Spleen (tissue), 11 donors: ENCODE measurements around the gene RASA3. TPM values are rescaled to one million over a fixed set of nuclear protein-coding genes. Genes with fewer than 3 reads are reported as not detected.
A peak's percentile ranks its signal among the peaks of the same experiment; 100 is the strongest.

Source experiments
- DNase-seq: peaks from one replicate; pipeline ENCODE4 v3.0.0-alpha.2; 2020
- H3K27ac ChIP-seq, 8 donors: fragments of 200-600 bp; sonication (generic) in 7 of 8; 1 replicate in 4 of 8; 2 replicates in 4 of 8; pipeline versions ENCODE4 v1.5.0 to v1.8.0; 2016 to 2021; ENCODE audit warnings: inconsistent platforms in 4 of 8, mild to moderate bottlenecking in 4 of 8, moderate library complexity in 1 of 8
- H3K27me3 ChIP-seq, 7 donors: fragments of 200-600 bp; sonication (generic) in 6 of 7; replicated peaks in 1 of 7; 1 replicate in 4 of 7; 2 replicates in 3 of 7; pipeline versions ENCODE4 v1.5.0 to v1.8.0; 2016 to 2021; ENCODE audit warnings: inconsistent platforms in 3 of 7, mild to moderate bottlenecking in 1 of 7
- H3K36me3 ChIP-seq, 6 donors: fragments of 200-600 bp; sonication (generic) in 5 of 6; 1 replicate in 4 of 6; 2 replicates in 2 of 6; pipeline versions ENCODE4 v1.5.0 to v1.8.0; 2016 to 2021; ENCODE audit warnings: inconsistent platforms in 2 of 6
- H3K4me1 ChIP-seq, 6 donors: fragments of 200-600 bp; sonication (generic) in 5 of 6; 1 replicate in 3 of 6; 2 replicates in 3 of 6; pipeline versions ENCODE4 v1.5.0 to v1.8.0; 2016 to 2021; ENCODE audit warnings: inconsistent platforms in 3 of 6
- H3K4me3 ChIP-seq, 8 donors: fragments of 200-600 bp; sonication (generic) in 7 of 8; 1 replicate in 4 of 8; 2 replicates in 4 of 8; pipeline versions ENCODE4 v1.5.0 to v1.8.0; 2016 to 2021; ENCODE audit warnings: inconsistent platforms in 4 of 8, mild to moderate bottlenecking in 4 of 8, moderate library complexity in 2 of 8
- H3K9me3 ChIP-seq, 8 donors: fragments of 200-600 bp; sonication (generic) in 7 of 8; 1 replicate in 4 of 8; 2 replicates in 4 of 8; pipeline versions ENCODE4 v1.5.0 to v1.8.0; 2016 to 2021; ENCODE audit warnings: inconsistent platforms in 4 of 8
- POLR2A ChIP-seq, 3 donors: fragments of 450-650 bp; IDR thresholded peaks; one replicate each; pipeline ENCODE4 v1.5.1; 2017; ENCODE audit warnings: antibody characterized with exemption in 3 of 3, mild to moderate bottlenecking in 1 of 3
- POLR2AphosphoS5 ChIP-seq, 3 donors: sonication (generic); formaldehyde crosslinking; IDR thresholded peaks; one replicate each; pipeline ENCODE4 v1.5.1; 2017; ENCODE audit warnings: antibody characterized with exemption in 3 of 3
- WGBS, 5 donors: extraction: QIAGEN DNeasy Blood & Tissue Kit in 3 of 5; methylation state at CpG; one replicate each; pipeline versions ENCODE4 v1.1.5 to v1.1.7; 2013 to 2018; 5-methylcytosine and 5-hydroxymethylcytosine counted together
- intact Hi-C: fragments of 100-400 bp; cut with DNase I; formaldehyde crosslinking; loops from one replicate; pipeline ENCODE4 v1.15.0; 2023; ENCODE audit warnings: low total_unique reads
- polyA plus RNA-seq, 3 donors: library from polyadenylated mRNA; stranded (reverse); fragments of 200-250 nt; gene quantifications; one replicate each; pipeline ENCODE4 v1.2.1, GENCODE V29; 2013
- total RNA-seq, 7 donors: library from RNA; depleted of rRNA in 3 of 7; stranded (reverse); fragments of >200 nt in 3 of 7; fragmentation: NEBNext Ultra II Directional in 4 of 7; extraction: Animal tissue kit (Norgen Biotek cat#: 25700) in 4 of 7; gene quantifications; one replicate each; pipeline versions ENCODE4 v1.1.0 to v1.2.1, GENCODE V29; 2016 to 2021
- TF ChIP-seq, protein P1 (sequence below), 11 experiments: fragments of 200-600 bp in 7 of 11; fragments of 450-650 bp in 4 of 11; sonication (generic) in 4 of 11; IDR thresholded peaks in 8 of 11; conservative IDR thresholded peaks in 3 of 11; 1 replicate in 7 of 11; 2 replicates in 4 of 11; pipeline versions ENCODE4 v1.4.0 to v1.8.0; 2016 to 2021; ENCODE audit warnings: antibody characterized with exemption in 11 of 11, inconsistent platforms in 4 of 11, mild to moderate bottlenecking in 1 of 11
- donor health status: healthy with polysubstance abuse.
- donor health status: DM: no; HTN: no; CAD: no; lungs with moderate emphysema.
- donor health status: DM: no; HTN: no; CAD: no.
- donor health status: Bipolar disorder and iron deficiency.
- donor health status: healthy.
- donor health status: DM: no; HTN: no; CAD: no.
- donor health status: DM: yes; HTN: yes; CAD: no.

The RASA3 gene
- total and polyA plus RNA-seq, 10 donors = 11.7 to 52.8 (median 47.7) TPM

DNA sequence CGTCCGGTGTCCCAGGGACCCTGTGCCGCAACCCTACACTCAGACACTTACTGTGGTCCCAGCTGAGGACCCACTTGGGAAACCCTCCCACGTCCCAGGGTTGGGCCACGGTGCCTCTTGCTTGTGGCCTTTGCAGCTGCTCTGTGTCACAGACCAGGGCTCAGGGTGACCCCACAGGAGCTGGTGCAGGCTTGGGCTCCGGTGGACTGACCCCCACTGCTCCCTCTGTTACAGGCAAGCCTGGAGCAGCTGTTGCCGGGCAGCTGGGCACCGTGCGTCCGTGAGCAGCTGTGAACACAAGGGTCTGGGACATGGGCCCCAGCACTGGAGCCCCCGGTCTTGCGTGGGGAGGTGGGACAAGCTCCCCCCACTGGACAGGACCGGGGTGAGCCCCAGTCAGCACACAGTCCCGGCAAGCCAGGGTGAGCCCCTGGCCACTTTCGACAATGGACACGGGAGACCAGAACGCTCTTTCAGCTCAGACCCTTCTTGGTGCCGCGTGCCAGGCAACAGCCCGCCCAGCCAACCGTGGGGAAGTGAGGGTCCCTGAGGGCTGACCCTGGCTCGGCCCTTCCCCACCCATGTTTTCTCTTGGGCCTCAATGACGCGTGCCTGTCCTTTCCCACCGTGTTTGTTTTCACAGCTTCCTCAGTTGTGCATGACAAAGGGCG lies 92.8 kb downstream of the RASA3 start:
- H3K27me3 ChIP-seq = no peaks in the 10 kb centered on the region
- H3K36me3 ChIP-seq = peaks cover 0 to 83% (median 14%) of the 10 kb centered on the region in 6 donors
- WGBS, 5 donors = 85 to 95% (median 87%) methylated on average over 17 to 26 of the region's 26 CpGs
- peaks cover 4 to 63% (median 31%) of the 10 kb centered on the region in 6 donors for H3K4me1 ChIP-seq
- no peak for DNase-seq
- H3K9me3 ChIP-seq = no peaks in the 10 kb centered on the region
- H3K27ac ChIP-seq = peak overlapping the region in 1 of 8 donors; percentile 30
- H3K4me3 ChIP-seq = no peak overlapping the region
- peak in 1 of 3 donors; percentile 9 for TF ChIP-seq POLR2AphosphoS5 (IDR thresholded peaks at IDR 0.05)
- no peak for TF ChIP-seq POLR2A (IDR thresholded peaks at IDR 0.05)
- TF ChIP-seq, protein P1, sequence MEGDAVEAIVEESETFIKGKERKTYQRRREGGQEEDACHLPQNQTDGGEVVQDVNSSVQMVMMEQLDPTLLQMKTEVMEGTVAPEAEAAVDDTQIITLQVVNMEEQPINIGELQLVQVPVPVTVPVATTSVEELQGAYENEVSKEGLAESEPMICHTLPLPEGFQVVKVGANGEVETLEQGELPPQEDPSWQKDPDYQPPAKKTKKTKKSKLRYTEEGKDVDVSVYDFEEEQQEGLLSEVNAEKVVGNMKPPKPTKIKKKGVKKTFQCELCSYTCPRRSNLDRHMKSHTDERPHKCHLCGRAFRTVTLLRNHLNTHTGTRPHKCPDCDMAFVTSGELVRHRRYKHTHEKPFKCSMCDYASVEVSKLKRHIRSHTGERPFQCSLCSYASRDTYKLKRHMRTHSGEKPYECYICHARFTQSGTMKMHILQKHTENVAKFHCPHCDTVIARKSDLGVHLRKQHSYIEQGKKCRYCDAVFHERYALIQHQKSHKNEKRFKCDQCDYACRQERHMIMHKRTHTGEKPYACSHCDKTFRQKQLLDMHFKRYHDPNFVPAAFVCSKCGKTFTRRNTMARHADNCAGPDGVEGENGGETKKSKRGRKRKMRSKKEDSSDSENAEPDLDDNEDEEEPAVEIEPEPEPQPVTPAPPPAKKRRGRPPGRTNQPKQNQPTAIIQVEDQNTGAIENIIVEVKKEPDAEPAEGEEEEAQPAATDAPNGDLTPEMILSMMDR (IDR thresholded peaks at IDR 0.05 in 8 of 11, conservative IDR thresholded peaks at IDR 0.05 in 3 of 11) = no peak
- intact Hi-C loops = no loop called here

DNA sequence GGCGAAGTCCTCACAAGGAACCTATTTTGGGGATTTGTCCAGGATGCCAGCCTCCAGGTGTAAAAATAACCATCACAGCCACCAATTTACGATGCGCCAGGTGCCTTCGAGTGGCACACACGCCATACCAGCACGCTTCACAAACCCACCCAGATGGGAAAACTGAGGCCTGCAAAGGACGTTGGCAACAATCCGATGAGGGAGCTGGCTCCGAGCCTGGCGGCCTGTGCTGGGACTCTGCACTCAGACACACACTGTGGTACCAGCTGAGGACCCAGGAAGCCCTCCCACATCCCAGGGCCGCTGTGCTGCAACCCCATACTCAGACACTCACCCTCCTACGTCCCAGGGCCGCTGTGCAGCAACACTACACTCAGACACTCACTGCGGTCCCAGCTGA lies 93.5 kb downstream of the RASA3 start:
- Histone ChIP-seq H3K36me3 (peaks cover 0 to 89% (median 17%) of the 10 kb centered on the region in 6 donors), H3K9me3 (no peaks in the 10 kb centered on the region), H3K27me3 (no peaks in the 10 kb centered on the region), H3K4me1 (peaks cover 8 to 70% (median 33%) of the 10 kb centered on the region in 6 donors), H3K4me3 (no peak overlapping the region), H3K27ac (peak overlapping the region in 2 of 8 donors; percentile 8 to 30)
- TF ChIP-seq POLR2AphosphoS5 (IDR thresholded peaks at IDR 0.05) (no peak), POLR2A (IDR thresholded peaks at IDR 0.05) (no peak)
- TF ChIP-seq, protein P1 (IDR thresholded peaks at IDR 0.05 in 8 of 11, conservative IDR thresholded peaks at IDR 0.05 in 3 of 11) = no peak
- DNase-seq = no peak
- intact Hi-C loops = no loop called here
- 92 to 97% (median 93%) methylated on average over 8 to 14 of the region's 14 CpGs for WGBS, 5 donors

DNA sequence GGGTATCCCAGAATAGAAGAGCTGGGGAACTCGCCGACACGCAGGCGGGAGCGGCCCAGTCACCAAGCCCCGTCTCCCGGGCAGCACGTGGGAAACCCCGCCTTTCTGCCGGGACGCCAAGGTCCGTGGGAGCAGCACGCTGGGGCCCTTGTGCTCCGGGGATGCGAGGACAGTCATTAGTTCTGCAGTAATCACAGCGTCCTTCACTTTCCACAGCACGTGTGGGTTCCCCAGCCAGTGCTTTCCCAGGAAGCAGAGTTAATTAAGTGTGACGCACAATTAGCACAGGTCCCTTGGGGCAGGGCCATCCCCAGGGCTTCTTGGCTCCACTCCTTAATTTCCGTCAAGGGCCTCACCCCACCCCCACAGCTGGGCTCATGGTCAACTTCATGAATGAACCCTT lies 94.2 kb downstream of the RASA3 start:
- Histone ChIP-seq H3K36me3 (peaks cover 0 to 91% (median 17%) of the 10 kb centered on the region in 6 donors), H3K9me3 (no peaks in the 10 kb centered on the region), H3K27me3 (no peaks in the 10 kb centered on the region), H3K4me1 (peaks cover 8 to 71% (median 33%) of the 10 kb centered on the region in 6 donors), H3K4me3 (no peak overlapping the region), H3K27ac (peak overlapping the region in 2 of 8 donors; percentile 8 to 30)
- no peak for DNase-seq
- intact Hi-C loops = no loop called here
- 78 to 87% (median 83%) methylated on average over 17 to 19 of the region's 19 CpGs for WGBS, 5 donors
- TF ChIP-seq, protein P1 (IDR thresholded peaks at IDR 0.05 in 8 of 11, conservative IDR thresholded peaks at IDR 0.05 in 3 of 11) = no peak
- TF ChIP-seq POLR2A (IDR thresholded peaks at IDR 0.05) = no peak
- TF ChIP-seq POLR2AphosphoS5 (IDR thresholded peaks at IDR 0.05) = peak in 1 of 3 donors; percentile 49

DNA sequence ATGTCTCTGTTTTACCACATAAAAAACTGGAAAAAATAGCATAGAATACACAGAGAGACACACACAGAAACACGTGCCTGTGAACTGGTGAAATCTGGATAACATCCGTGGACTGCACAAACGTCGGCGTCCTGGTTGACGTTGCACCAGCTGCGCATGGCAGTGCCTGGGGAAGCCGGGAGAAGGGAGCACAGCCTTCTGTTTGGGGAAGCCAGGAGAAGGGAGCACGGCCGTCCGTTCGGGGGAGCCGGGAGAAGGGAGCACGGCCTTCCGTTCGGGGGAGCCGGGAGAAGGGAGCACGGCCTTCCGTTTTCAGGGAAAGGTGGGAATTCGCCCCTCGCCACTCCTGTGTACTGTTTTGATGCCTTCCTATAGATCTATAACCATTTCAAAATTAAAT lies 94.7 kb downstream of the RASA3 start:
- no peaks in the 10 kb centered on the region for H3K27me3 ChIP-seq
- H3K27ac ChIP-seq = no peak overlapping the region
- 87 to 95% (median 93%) methylated on average over 21 of the region's 21 CpGs for WGBS, 5 donors
- intact Hi-C loops = no loop called here
- no peak for TF ChIP-seq POLR2A (IDR thresholded peaks at IDR 0.05)
- TF ChIP-seq POLR2AphosphoS5 (IDR thresholded peaks at IDR 0.05) = no peak
- TF ChIP-seq, protein P1 (IDR thresholded peaks at IDR 0.05 in 8 of 11, conservative IDR thresholded peaks at IDR 0.05 in 3 of 11) = no peak
- DNase-seq = no peak
- peaks cover 8 to 65% (median 33%) of the 10 kb centered on the region in 6 donors for H3K4me1 ChIP-seq
- H3K4me3 ChIP-seq = no peak overlapping the region
- H3K36me3 ChIP-seq = peaks cover 0 to 85% (median 17%) of the 10 kb centered on the region in 6 donors
- no peaks in the 10 kb centered on the region for H3K9me3 ChIP-seq
